Measurements from ENCODE around the gene PFKP. TPM values are rescaled to one million over a fixed set of nuclear protein-coding genes. Genes with fewer than 3 reads are reported as not detected.
"Not testable (repeated sequence)": the region's sequence is repeated elsewhere in the genome, so short reads cannot be mapped to it uniquely, and the experiment has no call there.

The PFKP gene
- total RNA-seq, 1 experiment from 2014 or later: 265 TPM

DNA sequence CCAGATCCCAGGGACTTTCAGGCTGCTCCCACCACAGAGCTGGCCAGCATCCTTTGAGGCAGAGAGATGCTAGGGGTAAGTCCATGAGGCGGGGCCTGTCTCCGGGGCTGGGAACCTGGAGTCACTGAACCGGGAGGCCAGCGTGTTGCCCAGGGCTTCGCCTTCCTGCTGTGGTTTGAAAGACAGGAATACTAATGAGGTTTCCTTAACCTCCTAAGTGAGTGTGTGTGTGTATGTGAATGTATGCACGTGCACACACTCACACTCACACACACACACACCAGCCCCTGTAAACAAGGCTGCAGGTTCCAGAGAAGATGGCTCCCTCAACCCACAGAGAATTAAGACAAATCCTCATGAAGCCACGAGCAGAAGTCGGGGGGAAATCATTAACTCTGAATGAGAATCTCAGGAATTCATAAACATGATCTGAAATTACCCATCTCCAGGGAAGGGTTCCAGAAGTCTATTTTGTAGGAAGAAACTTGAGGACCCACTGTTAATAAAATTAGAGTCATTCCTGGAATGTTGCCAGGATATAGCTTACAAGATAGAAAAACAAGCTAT lies 20.3 kb upstream of the PFKP start:
- no peak for DNase-seq (ENCODE audit: low read depth)

DNA sequence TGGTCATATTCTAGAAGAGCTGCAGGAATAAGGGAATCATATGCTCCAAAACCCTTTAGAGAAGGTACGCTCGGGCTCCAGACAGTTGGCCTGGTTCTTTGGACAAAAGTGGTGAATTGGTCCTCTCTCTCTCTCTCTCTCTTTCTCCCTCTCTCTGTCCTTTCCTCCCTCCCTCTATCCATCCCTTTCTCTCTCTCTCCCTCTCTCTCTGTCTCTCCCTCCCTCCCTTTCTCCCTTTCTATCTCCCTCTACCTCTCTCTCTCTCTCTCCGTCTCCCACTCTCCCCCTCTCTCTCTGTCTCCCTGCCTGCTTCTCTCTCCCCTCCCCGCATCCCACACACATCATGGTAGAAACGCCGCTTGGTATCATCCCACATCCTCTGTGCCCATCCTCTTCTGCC lies 19.8 kb upstream of the PFKP start:
- no peak for DNase-seq (ENCODE audit: low read depth)

DNA sequence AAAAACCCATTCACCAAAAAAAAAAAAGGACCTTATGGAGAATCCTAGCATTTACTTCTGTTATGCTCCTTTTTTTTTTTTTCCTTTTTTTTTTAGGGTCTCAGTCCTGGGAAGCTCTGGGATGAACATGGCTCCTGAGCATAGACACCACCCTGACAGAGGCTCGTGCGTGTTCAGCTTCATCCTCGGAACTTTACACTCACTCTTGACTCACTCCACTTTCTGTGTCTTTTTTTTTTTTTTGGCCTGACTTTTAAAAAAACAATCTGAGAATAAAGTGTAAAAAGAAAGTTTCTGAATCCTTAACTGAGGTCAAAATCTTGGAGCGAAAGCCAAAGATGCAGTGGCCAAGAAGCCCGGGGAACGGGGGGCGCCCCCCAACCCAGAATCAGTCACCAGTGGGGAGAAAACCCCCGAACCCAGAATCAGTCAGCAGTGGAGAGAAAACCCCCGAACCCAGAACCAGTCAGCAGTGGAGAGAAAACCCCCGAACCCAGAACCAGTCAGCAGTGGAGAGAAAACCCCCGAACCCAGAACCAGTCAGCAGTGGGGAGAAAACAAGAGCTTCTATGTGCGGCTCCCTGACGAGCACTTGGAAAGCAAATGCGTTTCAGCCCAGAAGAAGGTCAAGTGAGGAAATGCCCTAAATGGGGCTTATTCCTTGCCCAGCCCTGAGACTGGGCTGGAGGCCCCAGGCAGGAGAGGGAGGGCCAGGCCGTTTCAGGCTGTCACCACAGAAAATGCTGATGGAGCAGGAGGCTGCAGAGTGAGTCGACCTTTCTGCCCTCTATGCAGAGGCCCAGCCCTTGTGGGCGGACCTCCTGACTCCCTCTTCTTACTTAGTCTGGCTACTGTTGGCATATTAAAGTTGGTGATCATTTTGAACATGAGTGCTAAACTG lies 19.0 kb upstream of the PFKP start:
- DNase-seq (ENCODE audit: low read depth): no peak

DNA sequence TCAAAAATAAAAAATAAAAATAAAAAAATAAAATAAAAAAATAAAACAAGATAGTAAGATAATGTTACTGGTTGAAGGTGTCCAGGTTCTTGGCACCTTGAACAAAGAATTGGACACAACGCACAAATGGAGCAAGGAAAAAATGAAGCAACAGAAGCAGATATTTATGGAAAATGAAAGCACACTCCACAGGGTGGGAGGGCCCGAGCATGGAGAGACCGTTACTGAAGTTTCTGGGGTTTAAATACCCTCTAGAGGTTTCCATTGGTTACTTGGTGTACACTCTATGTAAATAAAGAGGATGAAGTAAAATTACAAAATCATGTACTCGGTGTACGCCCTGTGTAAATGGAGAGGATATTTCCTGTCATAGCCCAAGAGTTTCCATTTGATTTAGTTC lies 15.7 kb upstream of the PFKP start:
- no peak for DNase-seq (ENCODE audit: low read depth)

- no peak for DNase-seq (ENCODE audit: low read depth)
Observed at GRCh38 chr10:3053155-3053554, 14.2 kb upstream of the PFKP start.

DNA sequence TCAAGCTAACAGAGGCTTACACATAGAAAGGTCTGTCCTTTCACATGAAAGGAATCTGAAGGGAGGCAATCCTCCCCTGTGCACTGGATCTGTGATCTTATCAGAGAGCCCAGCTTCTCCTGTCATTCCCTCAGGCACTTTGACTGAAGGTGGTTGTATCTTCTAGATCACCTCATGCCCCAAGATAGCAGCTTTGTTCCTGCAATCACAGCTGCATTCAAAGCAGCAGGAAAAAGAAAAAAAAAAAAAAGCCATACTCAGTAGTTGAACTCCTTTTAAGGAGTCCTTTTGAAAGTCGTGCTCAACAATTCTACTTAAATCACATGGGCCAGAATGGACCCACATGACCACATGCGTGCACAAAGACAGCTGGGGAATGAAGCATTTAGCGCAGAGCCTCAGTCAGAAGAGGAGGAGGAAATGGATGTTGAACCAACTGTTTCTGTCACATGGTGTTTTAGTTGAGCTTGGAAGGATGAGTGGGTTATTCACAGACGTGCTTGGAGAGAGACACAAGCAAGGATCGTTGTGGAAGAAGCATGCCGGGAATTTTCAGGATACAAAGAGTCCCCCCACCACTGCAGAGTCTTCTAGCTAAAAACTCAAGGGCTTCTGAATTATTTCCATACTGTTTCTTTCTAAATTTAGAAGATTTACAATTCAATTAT lies 13.0 kb upstream of the PFKP start:
- DNase-seq (ENCODE audit: low read depth): no peak

GRCh38 chr10:3054851-3055199 lies 12.5 kb upstream of the PFKP start:
- DNase-seq (ENCODE audit: low read depth): no peak

GRCh38 chr10:3056280-3057037 lies 10.9 kb upstream of the PFKP start:
- DNase-seq (ENCODE audit: low read depth): peak; percentile 51

DNA sequence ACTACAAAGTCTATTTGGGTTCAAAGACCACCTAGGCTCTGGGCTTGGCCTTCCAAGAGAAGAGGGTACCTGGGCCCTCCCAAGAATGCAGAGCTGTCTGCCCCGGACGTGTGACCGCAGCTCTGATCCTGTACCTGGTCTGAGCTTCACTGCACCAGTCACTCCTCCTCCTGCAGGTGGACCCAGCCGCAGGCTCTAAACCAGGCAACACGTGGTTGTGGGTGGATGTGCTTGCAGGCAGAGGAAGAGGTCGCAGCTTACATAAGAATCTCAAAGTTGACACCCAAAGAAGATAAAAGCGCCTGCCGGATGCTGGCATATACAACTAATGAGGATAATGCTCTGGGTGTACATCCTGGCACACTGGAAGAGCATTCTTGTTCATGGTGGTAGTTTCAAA lies 9.4 kb upstream of the PFKP start:
- no peak for DNase-seq (ENCODE audit: low read depth)

- DNase-seq (ENCODE audit: low read depth): no peak
Observed at GRCh38 chr10:3059974-3060373, 7.4 kb upstream of the PFKP start.

GRCh38 chr10:3060481-3060889 lies 6.9 kb upstream of the PFKP start:
- DNase-seq (ENCODE audit: low read depth): no peak

- DNase-seq (ENCODE audit: low read depth): not testable (repeated sequence)
Observed at GRCh38 chr10:3061323-3061898, 5.9 kb upstream of the PFKP start.

GRCh38 chr10:3062502-3063186 lies 4.7 kb upstream of the PFKP start:
- no peak for DNase-seq (ENCODE audit: low read depth)

GRCh38 chr10:3064423-3064822 lies 2.9 kb upstream of the PFKP start:
- no peak for DNase-seq (ENCODE audit: low read depth)

DNA sequence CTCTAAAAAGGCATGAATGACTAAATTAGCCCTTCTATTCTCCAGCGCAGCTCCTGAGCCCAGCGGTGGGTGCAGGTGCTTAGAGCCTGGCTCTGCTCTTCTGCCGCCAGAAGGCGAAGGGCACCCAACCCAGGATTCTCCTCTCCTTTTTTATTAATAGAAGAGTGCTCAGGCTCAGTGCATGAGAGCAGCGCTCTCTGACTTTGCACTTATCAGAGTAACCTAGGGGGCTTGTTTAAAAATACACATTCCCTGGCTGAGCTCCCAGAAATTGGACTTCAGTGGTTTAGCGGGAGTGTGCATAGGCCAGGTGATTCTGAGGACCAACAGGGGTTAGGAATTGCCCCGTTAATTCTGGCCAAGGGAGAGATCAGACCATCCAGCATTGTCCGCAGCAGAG lies 1.7 kb upstream of the PFKP start:
- DNase-seq (ENCODE audit: low read depth): no peak

DNA sequence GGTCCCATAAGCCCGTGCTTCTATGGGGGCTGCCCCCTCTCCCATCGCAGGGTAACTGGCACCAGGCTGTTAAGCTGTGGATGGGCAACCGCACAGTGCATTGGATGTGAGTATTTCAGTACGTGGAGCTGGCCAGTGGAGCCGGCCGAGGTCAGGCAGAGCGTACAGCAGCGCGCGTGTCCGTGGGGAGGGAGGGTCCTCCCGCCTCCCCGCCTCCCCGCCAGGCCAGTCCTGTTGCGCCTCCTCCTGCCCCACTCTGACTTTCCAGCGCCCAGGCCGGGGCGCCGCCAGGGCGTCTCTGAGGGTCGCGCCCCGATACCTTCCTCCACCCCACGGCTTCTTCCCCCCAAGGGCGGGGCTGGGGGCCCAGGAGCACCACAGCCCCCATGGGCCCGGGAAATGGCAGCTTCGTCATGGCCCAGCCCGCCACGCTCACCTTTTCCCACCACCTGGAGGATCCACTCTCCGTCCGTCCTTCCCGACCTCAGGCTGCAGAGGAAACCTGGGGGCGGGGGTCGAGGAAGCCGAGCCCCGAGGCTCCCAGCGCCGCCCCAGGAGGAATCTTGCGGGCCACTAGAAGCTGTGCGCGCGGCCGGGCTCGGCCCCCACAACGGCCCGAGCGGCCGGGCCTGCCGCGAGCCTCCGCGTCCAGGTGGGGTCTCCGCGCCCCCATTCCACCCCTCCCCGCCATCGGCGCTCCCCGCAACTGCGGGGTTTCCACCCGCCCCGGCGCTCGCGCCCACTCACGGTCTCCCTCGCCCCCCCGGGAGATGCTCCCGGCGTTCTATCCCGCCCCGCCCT lies 831 bp upstream of the PFKP start:
- no peak for DNase-seq (ENCODE audit: low read depth)

- no peak for DNase-seq (ENCODE audit: low read depth)
Observed at GRCh38 chr10:3067859-3068179, 471 bp downstream of the PFKP start.

- peak; percentile 51 for DNase-seq (ENCODE audit: low read depth)
Observed at GRCh38 chr10:3068201-3068967, 1.0 kb downstream of the PFKP start.

GRCh38 chr10:3068968-3069737 lies 1.8 kb downstream of the PFKP start:
- no peak for DNase-seq (ENCODE audit: low read depth)
